IMR-90 (cell line): ENCODE results near the gene ITPR2. TPM values are rescaled to one million over a fixed set of nuclear protein-coding genes. Genes with fewer than 3 reads are reported as not detected.

Source experiments
- ATAC-seq: fragments of 200-7000 bp; cut with Tn5 transposase; 2 replicates; pipeline ENCODE4 v1.9.1; 2020; ENCODE audit warnings: low read depth, mild to moderate bottlenecking, moderate library complexity
- Bru-seq: library from RNA; stranded (reverse); fragments of 400-500 nt; gene quantifications from one replicate; lab custom pipeline; 2021; lab: Mats Ljungman, UMichigan
- BruChase-seq, 2 experiments: library from RNA; stranded (reverse); fragments of 400-500 nt; gene quantifications; one replicate each; lab custom pipeline; 2021; lab: Mats Ljungman, UMichigan
- BruUV-seq: library from RNA; stranded (reverse); fragments of 400-500 nt; replicated peaks from 2 replicates; lab custom pipeline; 2021; lab: Mats Ljungman, UMichigan
- CTCF ChIA-PET: fragments of 300-600 bp; formaldehyde crosslinking; extraction: SDS; loops from one replicate; lab custom pipeline; 2021; ENCODE audit warnings: antibody characterized with exemption; lab: Yijun Ruan, JAX
- POLR2A ChIA-PET: fragments of 300-600 bp; sonication (Branson Sonifier 250); formaldehyde crosslinking; loops from one replicate; lab custom pipeline; 2022; ENCODE audit warnings: antibody characterized with exemption; ENCODE audit not compliant: unreplicated experiment; lab: Charles Lee
- DNase-seq: peaks from one replicate; pipeline ENCODE4 v3.0.0; 2013
- H2AFZ ChIP-seq: replicated peaks from 2 replicates; pipeline ENCODE3; 2013; ENCODE audit warnings: low read length, mild to moderate bottlenecking; ENCODE audit not compliant: poor library complexity
- H2AK5ac ChIP-seq: 2 replicates; pipeline ENCODE4 v1.6.1; 2013; ENCODE audit warnings: low read depth, low read length, inconsistent platforms
- H2AK9ac ChIP-seq: replicated peaks from 2 replicates; pipeline ENCODE3; 2013; ENCODE audit warnings: mild to moderate bottlenecking, low read depth, low read length, moderate library complexity; ENCODE audit not compliant: poor library complexity
- H2BK120ac ChIP-seq: 2 replicates; pipeline ENCODE4 v1.6.1; 2013; ENCODE audit warnings: low read depth, low read length, inconsistent platforms
- H2BK15ac ChIP-seq: 3 replicates; pipeline ENCODE4 v1.6.1; 2013; ENCODE audit warnings: low read depth, low read length, inconsistent platforms
- H2BK20ac ChIP-seq: 2 replicates; pipeline ENCODE4 v1.6.1; 2013; ENCODE audit warnings: low read depth, mild to moderate bottlenecking, inconsistent platforms, low read length, moderate library complexity
- H2BK5ac ChIP-seq: 2 replicates; pipeline ENCODE4 v1.6.1; 2013; ENCODE audit warnings: mild to moderate bottlenecking, low read depth, low read length, inconsistent platforms; ENCODE audit not compliant: poor library complexity, severe bottlenecking
- H3K14ac ChIP-seq: replicated peaks from 2 replicates; pipeline ENCODE4 v1.6.1; 2013; ENCODE audit warnings: low read depth, low read length, inconsistent platforms
- H3K18ac ChIP-seq: 2 replicates; pipeline ENCODE4 v1.6.1; 2013; ENCODE audit warnings: low read depth, low read length, control low read depth
- H3K23ac ChIP-seq: 2 replicates; pipeline ENCODE4 v1.6.1; 2013; ENCODE audit warnings: low read depth, low read length, inconsistent platforms
- H3K27ac ChIP-seq: 2 replicates; pipeline ENCODE4 v1.5.1; 2013; ENCODE audit warnings: mild to moderate bottlenecking, control low read depth, low read length; ENCODE audit not compliant: insufficient read depth
- H3K27me3 ChIP-seq: 2 replicates; pipeline ENCODE4 v1.6.1; 2013; ENCODE audit warnings: low read length; ENCODE audit not compliant: control insufficient read depth, insufficient read depth
- H3K36me3 ChIP-seq: 2 replicates; pipeline ENCODE4 v1.6.1; 2013; ENCODE audit warnings: low read length, mixed read lengths; ENCODE audit not compliant: control insufficient read depth, insufficient read depth
- H3K4ac ChIP-seq: 2 replicates; pipeline ENCODE4 v1.6.1; 2013; ENCODE audit warnings: low read depth, low read length, inconsistent platforms
- H3K4me1 ChIP-seq: 2 replicates; pipeline ENCODE4 v1.6.1; 2013; ENCODE audit warnings: low read length, mixed read lengths; ENCODE audit not compliant: control insufficient read depth, insufficient read depth
- H3K4me2 ChIP-seq: 2 replicates; pipeline ENCODE4 v1.6.1; 2013; ENCODE audit warnings: low read depth, mild to moderate bottlenecking, control low read depth, low read length, moderate library complexity
- H3K4me3 ChIP-seq: 2 replicates; pipeline ENCODE4 v1.5.1; 2013; ENCODE audit warnings: low read depth, mild to moderate bottlenecking, control low read depth, low read length, moderate library complexity; ENCODE audit not compliant: insufficient read depth
- H3K56ac ChIP-seq: 2 replicates; pipeline ENCODE4 v1.6.1; 2013; ENCODE audit warnings: low read length, inconsistent platforms; ENCODE audit not compliant: insufficient read depth; ENCODE audit errors: extremely low read depth
- H3K79me1 ChIP-seq, 2 experiments: 2 replicates each; pipeline ENCODE4 v1.6.1; 2013; ENCODE audit warnings: low read length in 2 of 2, inconsistent platforms in 1 of 2, low read depth in 1 of 2
- H3K9ac ChIP-seq: 2 replicates; pipeline ENCODE4 v1.6.1; 2013; ENCODE audit warnings: low read depth, low read length, control low read depth
- H3K9me1 ChIP-seq: 2 replicates; pipeline ENCODE4 v1.6.1; 2013; ENCODE audit warnings: low read length, inconsistent platforms; ENCODE audit not compliant: insufficient read depth
- H3K9me3 ChIP-seq: 2 replicates; pipeline ENCODE4 v1.6.1; 2013; ENCODE audit warnings: low read length; ENCODE audit not compliant: control insufficient read depth, insufficient read depth
- H4K20me1 ChIP-seq: 2 replicates; pipeline ENCODE4 v1.6.1; 2013; ENCODE audit warnings: low read length, inconsistent platforms; ENCODE audit not compliant: insufficient read depth
- H4K5ac ChIP-seq: 2 replicates; pipeline ENCODE4 v1.6.1; 2013; ENCODE audit warnings: mild to moderate bottlenecking, low read depth, low read length, control low read depth
- H4K8ac ChIP-seq, 2 experiments: 2 replicates each; pipeline ENCODE4 v1.6.1; 2013; ENCODE audit warnings: low read depth in 2 of 2, low read length in 2 of 2, control low read depth in 1 of 2, inconsistent platforms in 1 of 2
- H4K91ac ChIP-seq: 2 replicates; pipeline ENCODE4 v1.6.1; 2013; ENCODE audit warnings: low read depth, low read length, inconsistent platforms; ENCODE audit not compliant: insufficient read depth
- CEBPB ChIP-seq: IDR thresholded peaks from 2 replicates; pipeline ENCODE4 v1.6.1; 2012; ENCODE audit warnings: low read depth, low read length, improper control_type of control experiment
- CHD1 ChIP-seq: IDR thresholded peaks from 2 replicates; pipeline ENCODE4 v1.6.1; 2012; ENCODE audit warnings: low read depth, low read length, improper control_type of control experiment
- CTCF ChIP-seq: conservative IDR thresholded peaks from 2 replicates; pipeline ENCODE4 v1.5.1; 2012; ENCODE audit warnings: mild to moderate bottlenecking, low read depth, low read length, improper control_type of control experiment
- ELK1 ChIP-seq: fragments of 150-350 bp; IDR thresholded peaks from 2 replicates; pipeline ENCODE4 v1.6.1; 2016; ENCODE audit warnings: low read depth, mild to moderate bottlenecking, low read length, moderate library complexity, borderline replicate concordance
- FOS ChIP-seq: fragments of 150-350 bp; IDR thresholded peaks from 2 replicates; pipeline ENCODE4 v1.6.1; 2016; ENCODE audit warnings: low read depth, low read length
- MAFK ChIP-seq: IDR thresholded peaks from 2 replicates; pipeline ENCODE4 v1.6.1; 2012; ENCODE audit warnings: low read depth, low read length, improper control_type of control experiment
- MXI1 ChIP-seq: IDR thresholded peaks from 2 replicates; pipeline ENCODE4 v1.6.1; 2012; ENCODE audit warnings: low read depth, mild to moderate bottlenecking, low read length, moderate library complexity, borderline replicate concordance
- POLR2A ChIP-seq: IDR thresholded peaks from 2 replicates; pipeline ENCODE4 v1.6.1; 2012; ENCODE audit warnings: mild to moderate bottlenecking, low read depth, low read length
- RAD21 ChIP-seq: IDR thresholded peaks from 2 replicates; pipeline ENCODE4 v1.6.1; 2012; ENCODE audit warnings: low read length, improper control_type of control experiment
- RFX5 ChIP-seq: IDR thresholded peaks from 2 replicates; pipeline ENCODE4 v1.8.0; 2012; ENCODE audit warnings: low read depth, mild to moderate bottlenecking, low read length, moderate library complexity
- USF2 ChIP-seq: fragments of 150-350 bp; IDR thresholded peaks from 2 replicates; pipeline ENCODE4 v1.6.1; 2017; ENCODE audit warnings: mild to moderate bottlenecking, antibody characterized with exemption, low read length, low read depth
- WGBS, 2 experiments: methylation state at CpG; one replicate each; pipeline versions ENCODE4 v1.1.5 to v1.1.7; 2013; ENCODE audit warnings: missing lambda C conversion rate in 2 of 2; ENCODE audit not compliant: insufficient read length in 1 of 2; ENCODE audit errors: extremely low coverage in 2 of 2; 5-methylcytosine and 5-hydroxymethylcytosine counted together
- dilution Hi-C: fragments of 300-500 bp; cut with HindIII; formaldehyde crosslinking; loops from one replicate; pipeline ENCODE4 v1.14.3; 2018; ENCODE audit warnings: low sequenced_read_pairs; ENCODE audit not compliant: unreplicated experiment
- in situ Hi-C: fragments of 300-500 bp; cut with MboI; formaldehyde crosslinking; loops from 3 replicates; pipeline ENCODE4 v1.14.3; 2019; ENCODE audit warnings: low sequenced_read_pairs, inconsistent platforms, mixed read lengths
- intact Hi-C: fragments of 100-400 bp; cut with micrococcal nuclease; formaldehyde crosslinking; loops from 2 replicates; pipeline ENCODE4 v1.10.0; 2022
- long read RNA-seq: library from polyadenylated mRNA; unstranded; transcript quantifications from one replicate; pipeline ENCODE4 v2.0.0, GENCODE V29; 2021; ENCODE audit not compliant: unreplicated experiment
- polyA plus RNA-seq, 3 experiments: library from polyadenylated mRNA; depleted of rRNA; stranded (reverse); fragments of >200 nt; gene quantifications; 2 replicates each; pipeline ENCODE4 v1.2.3, GENCODE V29; 2012; ENCODE audit warnings: low replicate concordance in 1 of 3
- total RNA-seq: library from RNA; depleted of rRNA; stranded (reverse); fragments of >200 nt; gene quantifications from 2 replicates; pipeline ENCODE4 v1.2.3, GENCODE V29; 2012; rRNA removed

Gene ITPR2
- total RNA-seq: 9.0 and 9.2 TPM in 2 replicates
- 1.1 and 1.2 TPM in 2 replicates for polyA plus RNA-seq (2012; rRNA removed)
- polyA plus RNA-seq (2012; cell fraction: cytosol; rRNA removed): 0.14 and 0.44 TPM in 2 replicates
- polyA plus RNA-seq (2012; cell fraction: nucleus; rRNA removed; ENCODE audit: low replicate concordance): 0.24 and 2.0 TPM in 2 replicates
- percentile 60 among the genes with signal in this experiment for Bru-seq, nascent RNA
- BruChase-seq, experiment 1, labeled RNA remaining after a 6-hour chase: percentile 52 among the genes with signal in this experiment
- BruChase-seq, experiment 2, labeled RNA remaining after a 2-hour chase: percentile 54 among the genes with signal in this experiment
- long read RNA-seq, partial matches to known transcripts: 2 of 4 reads
- long read RNA-seq, other reads (novel, unspliced or antisense): 2 of 4 reads

GRCh38 chr12:26832822-26833742 is at the start of gene ITPR2:
TSS of gene ITPR2 (minus strand) at chr12:26833194. CDS start at chr12:26832781, 413 bp downstream.
- intact Hi-C loops (loop anchor here (2.0 kb wide), 1 partner anchor 110 kb away; no protein-coding TSS in a partner anchor), in situ Hi-C loops (no loop called here), dilution Hi-C loops (no loop called here)
- ATAC-seq: peak; percentile 97
- H3K18ac ChIP-seq: peak within 1 kb of the TSS; percentile 75
- WGBS, 2 experiments: 0% methylated on average over 12 of the region's 92 CpGs; no CpG with 5 or more reads in 1 of the 2 experiments
- H3K4me2 ChIP-seq: peak within 1 kb of the TSS; percentile 92
- peak within 1 kb of the TSS; percentile 87 for H3K4ac ChIP-seq
- H2BK5ac ChIP-seq: peak within 1 kb of the TSS; percentile 81
- H3K4me1 ChIP-seq: peaks cover 5% of the 10 kb centered on the region; the same call in 1 of the 2 replicates
- H3K27ac ChIP-seq: peak within 1 kb of the TSS; percentile 93
- H2BK20ac ChIP-seq: peak within 1 kb of the TSS; percentile 27; the same call in 1 of the 2 replicates
- peaks cover 12 to 22% of the 10 kb centered on the region in 2 experiments for H3K79me1 ChIP-seq
- H3K9ac ChIP-seq: peak within 1 kb of the TSS; percentile 93
- peaks cover 3% of the 10 kb centered on the region; the same call in 1 of the 2 replicates for H3K9me1 ChIP-seq
- H4K5ac ChIP-seq: peak within 1 kb of the TSS; percentile 47
- peak within 1 kb of the TSS; percentile 91 for H3K14ac ChIP-seq
- no TSS peak for BruUV-seq
- H3K27me3 ChIP-seq: no peaks in the 10 kb centered on the region
- H4K8ac ChIP-seq: peak within 1 kb of the TSS; percentile 88 to 98
- peak within 1 kb of the TSS; percentile 94 for H2AFZ ChIP-seq
- peak within 1 kb of the TSS; percentile 96 for H3K23ac ChIP-seq
- no peaks in the 10 kb centered on the region for H4K20me1 ChIP-seq
- peak within 1 kb of the TSS; percentile 95 for H3K56ac ChIP-seq
- H2BK120ac ChIP-seq: peak within 1 kb of the TSS; percentile 86
- DNase-seq: peak; percentile 78
- ChIA-PET POLR2A (no interaction called here), CTCF (interaction anchor here (0.6 to 1.5 kb wide), 12 partner anchors 10 to 795 kb away, joined by 3 to 8 read pairs (median 3); no protein-coding TSS in a partner anchor)
- peak within 1 kb of the TSS; percentile 99; the same call in 2 of the 3 replicates for H2BK15ac ChIP-seq
- H3K36me3 ChIP-seq: no peaks in the 10 kb centered on the region
- peak within 1 kb of the TSS; percentile 86 for H4K91ac ChIP-seq
- peak within 1 kb of the TSS; percentile 96 for H2AK9ac ChIP-seq
- peak within 1 kb of the TSS; percentile 66 for H3K4me3 ChIP-seq
- no peaks in the 10 kb centered on the region for H3K9me3 ChIP-seq
- 0 out of 2 replicates have a peak within 1 kb of the TSS, but pooled peaks have one; percentile 8 for H2AK5ac ChIP-seq
- no peak for TF ChIP-seq CEBPB
- no peak for TF ChIP-seq USF2
- no peak for TF ChIP-seq MAFK
- TF ChIP-seq CHD1: no peak
- no peak for TF ChIP-seq MXI1
- no peak for TF ChIP-seq FOS
- no peak for TF ChIP-seq ELK1
- TF ChIP-seq RFX5: no peak
- TF ChIP-seq RAD21: no peak
- TF ChIP-seq CTCF: peak; percentile 46
- peak; percentile 62; the same call in 1 of the 2 replicates for TF ChIP-seq POLR2A
